Tibial nerve (tissue), 3 donors: ENCODE measurements around the gene ASB1.

ENCODE experiments used
- CTCF ChIP-seq, 5 experiments: fragments of 200-600 bp in 3 of 5; fragments of 450-650 bp in 2 of 5; sonication (generic) in 3 of 5; IDR thresholded peaks; one replicate each; pipeline ENCODE4 v1.5.1; 2016 to 2019; ENCODE audit warnings: antibody characterized with exemption in 5 of 5, mild to moderate bottlenecking in 3 of 5, moderate library complexity in 2 of 5
- POLR2A ChIP-seq, 2 donors: fragments of 450-650 bp; IDR thresholded peaks; one replicate each; pipeline ENCODE4 v1.6.1; 2017; ENCODE audit warnings: antibody characterized with exemption in 2 of 2, mild to moderate bottlenecking in 2 of 2, moderate library complexity in 2 of 2

- TF ChIP-seq CTCF (IDR thresholded peaks at IDR 0.05) = no peak
- TF ChIP-seq POLR2A (IDR thresholded peaks at IDR 0.05) = no peak
Observed at GRCh38 chr2:238438856-238439849, 12.4 kb downstream of the ASB1 start.
